RWPE2 (cell line): ENCODE measurements around the gene KIRREL3.

Experiments
- ATAC-seq: fragments of 200-7000 bp; cut with Tn5 transposase; 3 replicates; pipeline ENCODE4 v1.9.1; 2021; ENCODE audit warnings: low read depth
- DNase-seq: peaks from one replicate; pipeline ENCODE4 v3.0.0-alpha.2; 2020; ENCODE audit warnings: low spot score
- H3K27ac ChIP-seq: fragments of 450-650 bp; 2 replicates; pipeline ENCODE4 v1.5.1; 2017; ENCODE audit warnings: mild to moderate bottlenecking; ENCODE audit not compliant: poor library complexity, severe bottlenecking
- H3K27me3 ChIP-seq: fragments of 250-450 bp; sonication (Bioruptor Pico); 2 replicates; pipeline ENCODE4 v1.5.1; 2021; ENCODE audit warnings: mild to moderate bottlenecking, moderate library complexity; ENCODE audit not compliant: insufficient read depth, poor library complexity, severe bottlenecking
- H3K36me3 ChIP-seq: fragments of 250-450 bp; sonication (Bioruptor Pico); 2 replicates; pipeline ENCODE4 v1.5.1; 2020; ENCODE audit warnings: low read depth, mild to moderate bottlenecking, moderate library complexity
- H3K4me1 ChIP-seq: fragments of 250-450 bp; sonication (Bioruptor Pico); 2 replicates; pipeline ENCODE4 v1.5.1; 2021; ENCODE audit warnings: mild to moderate bottlenecking, moderate library complexity; ENCODE audit not compliant: insufficient read depth, poor library complexity, severe bottlenecking
- H3K4me3 ChIP-seq: fragments of 250-450 bp; sonication (Bioruptor Pico); 2 replicates; pipeline ENCODE4 v1.5.1; 2021; ENCODE audit warnings: mild to moderate bottlenecking, moderate library complexity; ENCODE audit not compliant: severe bottlenecking
- H3K9me3 ChIP-seq: fragments of 250-450 bp; sonication (Bioruptor Pico); 2 replicates; pipeline ENCODE4 v1.5.1; 2021; ENCODE audit warnings: mild to moderate bottlenecking, moderate library complexity; ENCODE audit not compliant: severe bottlenecking
- TF ChIP-seq, protein P1 (sequence below): fragments of 450-650 bp; IDR thresholded peaks from one replicate; pipeline ENCODE4 v1.5.1; 2017; ENCODE audit warnings: mild to moderate bottlenecking, moderate library complexity; ENCODE audit not compliant: poor library complexity, severe bottlenecking

KIRREL3 gene

GRCh38 chr11:126634963-126635362 is 365.6 kb downstream of the KIRREL3 start:
- Histone ChIP-seq H3K4me3 (no peak overlapping the region), H3K36me3 (no peaks in the 10 kb centered on the region), H3K4me1 (no peaks in the 10 kb centered on the region), H3K27me3 (no peaks in the 10 kb centered on the region), H3K27ac (no peak overlapping the region), H3K9me3 (no peaks in the 10 kb centered on the region)
- no peak for ATAC-seq
- DNase-seq = no peak
- TF ChIP-seq, protein P1, sequence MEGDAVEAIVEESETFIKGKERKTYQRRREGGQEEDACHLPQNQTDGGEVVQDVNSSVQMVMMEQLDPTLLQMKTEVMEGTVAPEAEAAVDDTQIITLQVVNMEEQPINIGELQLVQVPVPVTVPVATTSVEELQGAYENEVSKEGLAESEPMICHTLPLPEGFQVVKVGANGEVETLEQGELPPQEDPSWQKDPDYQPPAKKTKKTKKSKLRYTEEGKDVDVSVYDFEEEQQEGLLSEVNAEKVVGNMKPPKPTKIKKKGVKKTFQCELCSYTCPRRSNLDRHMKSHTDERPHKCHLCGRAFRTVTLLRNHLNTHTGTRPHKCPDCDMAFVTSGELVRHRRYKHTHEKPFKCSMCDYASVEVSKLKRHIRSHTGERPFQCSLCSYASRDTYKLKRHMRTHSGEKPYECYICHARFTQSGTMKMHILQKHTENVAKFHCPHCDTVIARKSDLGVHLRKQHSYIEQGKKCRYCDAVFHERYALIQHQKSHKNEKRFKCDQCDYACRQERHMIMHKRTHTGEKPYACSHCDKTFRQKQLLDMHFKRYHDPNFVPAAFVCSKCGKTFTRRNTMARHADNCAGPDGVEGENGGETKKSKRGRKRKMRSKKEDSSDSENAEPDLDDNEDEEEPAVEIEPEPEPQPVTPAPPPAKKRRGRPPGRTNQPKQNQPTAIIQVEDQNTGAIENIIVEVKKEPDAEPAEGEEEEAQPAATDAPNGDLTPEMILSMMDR = no peak

DNA sequence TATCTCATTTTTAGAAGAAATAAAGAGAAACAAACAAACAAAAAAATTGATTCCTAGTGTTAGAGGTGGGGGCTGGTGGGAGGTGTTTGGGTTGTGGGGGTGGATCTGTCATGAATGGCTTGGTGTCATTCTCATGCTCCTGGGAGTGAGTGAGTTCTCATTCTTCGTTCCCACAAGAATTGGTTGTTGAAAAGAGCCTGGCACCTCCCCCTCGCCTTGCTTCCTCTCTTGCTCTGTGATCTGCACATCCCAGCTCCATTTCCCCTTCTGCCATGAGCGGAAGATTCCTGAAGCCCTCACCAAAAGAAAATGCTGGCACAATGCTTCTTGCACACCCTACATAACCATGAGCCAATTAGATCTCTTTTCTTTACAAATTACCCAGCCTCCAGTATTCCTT is 367.2 kb downstream of the KIRREL3 start:
- Histone ChIP-seq H3K9me3 (no peaks in the 10 kb centered on the region), H3K36me3 (no peaks in the 10 kb centered on the region), H3K27ac (no peak overlapping the region), H3K4me1 (no peaks in the 10 kb centered on the region), H3K27me3 (no peaks in the 10 kb centered on the region), H3K4me3 (no peak overlapping the region)
- DNase-seq = no peak
- ATAC-seq = no peak
- TF ChIP-seq, protein P1 = no peak

GRCh38 chr11:126630893-126631798 is 369.4 kb downstream of the KIRREL3 start:
- Histone ChIP-seq H3K27me3 (no peaks in the 10 kb centered on the region), H3K4me1 (no peaks in the 10 kb centered on the region), H3K27ac (no peak overlapping the region), H3K4me3 (no peak overlapping the region), H3K36me3 (no peaks in the 10 kb centered on the region), H3K9me3 (no peaks in the 10 kb centered on the region)
- ATAC-seq (no peak), DNase-seq (no peak)
- TF ChIP-seq, protein P1 = no peak

DNA sequence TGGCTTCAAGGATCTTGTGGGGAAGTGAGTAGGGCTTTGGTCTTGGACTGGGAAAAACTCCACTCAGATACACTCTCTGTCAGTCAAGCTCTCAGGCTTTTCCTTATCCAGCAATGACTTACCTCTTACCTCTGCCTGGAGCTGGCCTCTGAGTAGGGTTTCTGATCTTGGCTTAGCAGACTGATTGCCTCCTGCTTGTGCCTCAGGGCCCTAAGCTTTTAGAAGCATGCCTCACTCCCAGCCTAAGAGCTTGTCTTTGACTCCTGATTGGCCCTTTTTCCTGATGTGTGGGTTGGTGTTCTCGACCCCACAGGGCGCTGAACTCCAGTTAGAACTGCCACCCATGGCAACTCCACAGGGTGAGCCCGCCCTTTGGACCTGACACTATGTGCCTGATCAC is 370.1 kb downstream of the KIRREL3 start:
- H3K4me3 ChIP-seq = no peak overlapping the region
- DNase-seq (no peak), ATAC-seq (no peak)
- no peaks in the 10 kb centered on the region for H3K27me3 ChIP-seq
- TF ChIP-seq, protein P1 = no peak
- H3K36me3 ChIP-seq = no peaks in the 10 kb centered on the region
- H3K4me1 ChIP-seq = no peaks in the 10 kb centered on the region
- H3K9me3 ChIP-seq = no peaks in the 10 kb centered on the region
- H3K27ac ChIP-seq = no peak overlapping the region
